Embryonic facial prominence (tissue), 1 donor: ENCODE results near the gene RYR2.
A peak's percentile ranks its signal among the peaks of the same experiment; 100 is the strongest.

Experiments used
- DNase-seq: peaks from one replicate; pipeline ENCODE4 v3.0.0-alpha.2; 2016; ENCODE audit errors: extremely low spot score

The RYR2 gene

GRCh38 chr1:237199026-237199425 is 157.0 kb downstream of the RYR2 start:
- DNase-seq: no peak

- no peak for DNase-seq
Observed at GRCh38 chr1:237201155-237201554, 159.2 kb downstream of the RYR2 start.

GRCh38 chr1:237204841-237205240 is 162.9 kb downstream of the RYR2 start:
- no peak for DNase-seq

- no peak for DNase-seq
Observed at GRCh38 chr1:237205400-237206064, 163.5 kb downstream of the RYR2 start.

GRCh38 chr1:237206065-237206414 is 164.1 kb downstream of the RYR2 start:
- DNase-seq: no peak

- no peak for DNase-seq
Observed at GRCh38 chr1:237211031-237211430, 169.0 kb downstream of the RYR2 start.

- no peak for DNase-seq
Observed at GRCh38 chr1:237211540-237211939, 169.6 kb downstream of the RYR2 start.

- no peak for DNase-seq
Observed at GRCh38 chr1:237219751-237220642, 178.0 kb downstream of the RYR2 start.

- DNase-seq: no peak
Observed at GRCh38 chr1:237223419-237223818, 181.4 kb downstream of the RYR2 start.

GRCh38 chr1:237226177-237226944 is 184.4 kb downstream of the RYR2 start:
- peak; percentile 18 for DNase-seq

GRCh38 chr1:237227476-237227875 is 185.5 kb downstream of the RYR2 start:
- no peak for DNase-seq

- DNase-seq: no peak
Observed at GRCh38 chr1:237228421-237228820, 186.4 kb downstream of the RYR2 start.

GRCh38 chr1:237229333-237229732 is 187.3 kb downstream of the RYR2 start:
- no peak for DNase-seq

- no peak for DNase-seq
Observed at GRCh38 chr1:237232501-237232900, 190.5 kb downstream of the RYR2 start.

GRCh38 chr1:237235091-237235490 is 193.1 kb downstream of the RYR2 start:
- DNase-seq: no peak

GRCh38 chr1:237237721-237238120 is 195.7 kb downstream of the RYR2 start:
- DNase-seq: no peak

- DNase-seq: no peak
Observed at GRCh38 chr1:237239248-237239647, 197.3 kb downstream of the RYR2 start.

- no peak for DNase-seq
Observed at GRCh38 chr1:237241038-237241437, 199.1 kb downstream of the RYR2 start.

GRCh38 chr1:237244778-237245177 is 202.8 kb downstream of the RYR2 start:
- DNase-seq: no peak

- no peak for DNase-seq
Observed at GRCh38 chr1:237247442-237247841, 205.5 kb downstream of the RYR2 start.

GRCh38 chr1:237249120-237249519 is 207.1 kb downstream of the RYR2 start:
- DNase-seq: no peak

- DNase-seq: no peak
Observed at GRCh38 chr1:237250055-237250454, 208.1 kb downstream of the RYR2 start.
